K562 (cell line): Measurements from ENCODE around the gene ZFP36. TPM values are rescaled to one million over a fixed set of nuclear protein-coding genes. Genes with fewer than 3 reads are reported as not detected.

Experiments
- ARID3B ChIP-seq: fragments of 250-450 bp; sonication (Bioruptor Pico); IDR thresholded peaks from 2 replicates; pipeline ENCODE4 v1.4.0; 2020; ENCODE audit warnings: borderline replicate concordance
- CUX1 ChIP-seq: fragments of 200-800 bp; sonication (Bioruptor generic); IDR thresholded peaks from 2 replicates; pipeline ENCODE4 v1.6.1; 2016; ENCODE audit warnings: missing genetic modification characterization, missing compliant biosample characterization
- FOS ChIP-seq: IDR thresholded peaks from 3 replicates; pipeline ENCODE4 v1.6.1; 2011; ENCODE audit not compliant: insufficient read length; ENCODE audit errors: extremely low read depth
- GTF2E2 ChIP-seq: fragments of 200-800 bp; sonication (Bioruptor generic); IDR thresholded peaks from 2 replicates; pipeline ENCODE4 v1.6.1; 2016; ENCODE audit warnings: missing genetic modification characterization, missing compliant biosample characterization
- KLF1 ChIP-seq: fragments of 450-650 bp; IDR thresholded peaks from 2 replicates; pipeline ENCODE4 v1.6.1; 2016; ENCODE audit warnings: missing genetic modification characterization, missing compliant biosample characterization
- NCOA6 ChIP-seq: fragments of 450-650 bp; IDR thresholded peaks from 2 replicates; pipeline ENCODE4 v1.6.1; 2017; ENCODE audit warnings: mild to moderate bottlenecking
- NFE2 ChIP-seq: IDR thresholded peaks from 2 replicates; pipeline ENCODE4 v1.6.1; 2014; ENCODE audit warnings: antibody characterized with exemption, low read depth
- PTTG1 ChIP-seq: fragments of 450-650 bp; IDR thresholded peaks from 2 replicates; pipeline ENCODE4 v1.6.1; 2016; ENCODE audit warnings: low read depth, mild to moderate bottlenecking, missing genetic modification characterization, missing compliant biosample characterization
- SLC30A9 ChIP-seq: fragments of 250-450 bp; sonication (Bioruptor Pico); IDR thresholded peaks from 2 replicates; pipeline ENCODE4 v1.8.0; 2022; ENCODE audit warnings: mild to moderate bottlenecking, moderate library complexity
- SP2 ChIP-seq: IDR thresholded peaks from 2 replicates; pipeline ENCODE4 v1.6.1; 2011; ENCODE audit warnings: mild to moderate bottlenecking, low read depth, low read length, moderate library complexity; ENCODE audit not compliant: poor library complexity, severe bottlenecking; ENCODE audit errors: extremely low read depth
- TCF7 ChIP-seq: sonication (generic); IDR thresholded peaks from 2 replicates; pipeline ENCODE4 v1.6.1; 2016; ENCODE audit warnings: antibody characterized with exemption, borderline replicate concordance
- TSHZ1 ChIP-seq: fragments of 250-450 bp; sonication (Bioruptor Pico); IDR thresholded peaks from 2 replicates; pipeline ENCODE4 v1.4.0; 2020; ENCODE audit warnings: mild to moderate bottlenecking, moderate library complexity
- U2AF2 ChIP-seq: fragments of 200-400 bp; formaldehyde crosslinking; optimal IDR thresholded peaks from 2 replicates; pipeline ENCODE3; 2017; ENCODE audit warnings: low read depth, mild to moderate bottlenecking, low read length
- ZC3H11A ChIP-seq: IDR thresholded peaks from 2 replicates; pipeline ENCODE4 v1.6.1; 2012; ENCODE audit warnings: low read depth, low read length, improper control_type of control experiment
- ZNF140 ChIP-seq: fragments of 250-450 bp; sonication (Bioruptor Pico); IDR thresholded peaks from 2 replicates; pipeline ENCODE4 v1.8.0; 2021; ENCODE audit warnings: moderate library complexity, mild to moderate bottlenecking, inconsistent platforms
- ZNF3 ChIP-seq: fragments of 250-450 bp; sonication (Bioruptor Pico); IDR thresholded peaks from 2 replicates; pipeline ENCODE4 v1.5.0; 2021; ENCODE audit warnings: mild to moderate bottlenecking, moderate library complexity
- ZNF551 ChIP-seq: fragments of 250-450 bp; sonication (Bioruptor Pico); IDR thresholded peaks from 2 replicates; pipeline ENCODE4 v1.5.0; 2021; ENCODE audit warnings: mild to moderate bottlenecking, moderate library complexity
- polyA plus RNA-seq, 8 experiments: library from polyadenylated mRNA; depleted of rRNA in 4 of 8; stranded (reverse) in 5 of 8; unstranded in 3 of 8; fragments of >200 nt; fragmentation: Nextera tagmentation in 2 of 8; fragmentation: Illumina TruSeq in 1 of 8; extraction: Ambion mirVana in 2 of 8; extraction: Trizol in 1 of 8; gene quantifications; 2 replicates each; pipeline versions ENCODE4 v1.2.1 to v1.2.3, GENCODE V29; 2011 to 2014; ENCODE audit warnings: inconsistent platforms in 1 of 8, missing spikeins in 1 of 8
- total RNA-seq, 7 experiments: library from RNA; depleted of rRNA in 6 of 7; stranded (reverse); fragments of >200 nt in 6 of 7; fragmentation: Illumina TruSeq in 2 of 7; extraction: Trizol in 2 of 7; gene quantifications; 2 replicates each; pipeline versions ENCODE4 v1.2.1 to v1.2.3, GENCODE V29; 2011 to 2021; ENCODE audit warnings: low replicate concordance in 1 of 7

The ZFP36 gene
- total and polyA plus RNA-seq, 9 of the 15 experiments (the other 6 are each of a cell fraction or from before 2014, with no cell fraction given): 1.0 to 20.1 (median 3.5) TPM

- TF ChIP-seq CUX1 (CRISPR knock-in tag) (no peak), FOS (peak; percentile 95), U2AF2 (no peak), SLC30A9 (CRISPR knock-in tag) (no peak), TSHZ1 (CRISPR knock-in tag) (no peak), GTF2E2 (tag) (no peak), NCOA6 (no peak), ZNF140 (CRISPR knock-in tag) (no peak), ZNF551 (CRISPR knock-in tag) (no peak), NFE2 (peak; percentile 94), PTTG1 (tag) (no peak), TCF7 (no peak), ZC3H11A (0 out of 2 replicates have a peak, but pooled peaks have one; percentile 11), ZNF3 (CRISPR knock-in tag) (no peak), ARID3B (CRISPR knock-in tag) (0 out of 2 replicates have a peak, but pooled peaks have one; percentile 8), SP2 (peak; percentile 68), KLF1 (tag) (0 out of 2 replicates have a peak, but pooled peaks have one; percentile 14)
Measured at GRCh38 chr19:39390751-39391437, 15.8 kb upstream of the ZFP36 start, which contains the start of the genes MED29 and PAF1 (continued).
